HEK293 (cell line): ENCODE results near the gene EIF3L.

Experiments used
- CTCF ChIA-PET: fragments of 350-600 bp; formaldehyde crosslinking; extraction: SDS; loops from one replicate; lab custom pipeline; 2021; ENCODE audit warnings: antibody characterized with exemption; lab: Yijun Ruan, JAX
- POLR2A ChIA-PET: fragments of 300-600 bp; formaldehyde crosslinking; extraction: SDS; loops from one replicate; lab custom pipeline; 2020; ENCODE audit warnings: antibody characterized with exemption, inconsistent platforms; lab: Yijun Ruan, JAX
- H3K27ac ChIP-seq: fragments of 200-500 bp; sonication (Bioruptor generic); 2 replicates; pipeline ENCODE4 v1.5.1; 2014; ENCODE audit warnings: low read depth, low read length, control low read depth, inconsistent platforms; ENCODE audit errors: extremely low read depth
- H3K36me3 ChIP-seq, 2 experiments: fragments of 200-500 bp in 1 of 2; sonication (Bioruptor generic) in 1 of 2; 1 replicate in 1 of 2; 2 replicates in 1 of 2; pipeline ENCODE4 v1.5.1; 2014 to 2017; ENCODE audit warnings: inconsistent platforms in 2 of 2, low read length in 2 of 2; ENCODE audit not compliant: control insufficient read depth in 2 of 2, insufficient read depth in 1 of 2
- H3K4me1 ChIP-seq: fragments of 200-500 bp; sonication (Bioruptor generic); 2 replicates; pipeline ENCODE4 v1.5.1; 2014; ENCODE audit warnings: mild to moderate bottlenecking, low read length, inconsistent platforms; ENCODE audit not compliant: control insufficient read depth, insufficient read depth
- H3K4me3 ChIP-seq: 2 replicates; pipeline ENCODE4 v1.5.1; 2011; ENCODE audit warnings: low read depth, mild to moderate bottlenecking, control low read depth, low read length, moderate library complexity
- H3K9me3 ChIP-seq: fragments of 200-500 bp; sonication (Bioruptor generic); 2 replicates; pipeline ENCODE4 v1.5.1; 2014; ENCODE audit warnings: low read depth, low read length, inconsistent platforms; ENCODE audit not compliant: control insufficient read depth, insufficient read depth
- GLI2 ChIP-seq: fragments of 450-650 bp; formaldehyde crosslinking; IDR thresholded peaks from 2 replicates; pipeline ENCODE4; 2017; ENCODE audit warnings: missing biosample characterization, missing genetic modification characterization, low read depth, borderline replicate concordance
- GLIS2 ChIP-seq: fragments of 450-650 bp; formaldehyde crosslinking; IDR thresholded peaks from 2 replicates; pipeline ENCODE4 v1.5.1; 2016; ENCODE audit warnings: missing biosample characterization, missing genetic modification characterization
- KLF7 ChIP-seq: fragments of 450-650 bp; formaldehyde crosslinking; IDR thresholded peaks from 2 replicates; pipeline ENCODE4 v1.5.1; 2016; ENCODE audit warnings: missing biosample characterization, missing genetic modification characterization, borderline replicate concordance
- RBAK ChIP-seq: fragments of 450-650 bp; formaldehyde crosslinking; IDR thresholded peaks from 2 replicates; pipeline ENCODE4 v1.5.1; 2016; ENCODE audit warnings: missing biosample characterization, missing genetic modification characterization
- ZNF174 ChIP-seq: fragments of 450-650 bp; formaldehyde crosslinking; IDR thresholded peaks from 2 replicates; pipeline ENCODE4 v1.5.0; 2017; ENCODE audit warnings: missing biosample characterization, mild to moderate bottlenecking, missing genetic modification characterization
- ZNF571 ChIP-seq: fragments of 450-650 bp; formaldehyde crosslinking; IDR thresholded peaks from 2 replicates; pipeline ENCODE4 v1.5.0; 2017; ENCODE audit warnings: missing biosample characterization, missing genetic modification characterization
- ZNF580 ChIP-seq: fragments of 450-650 bp; formaldehyde crosslinking; IDR thresholded peaks from 2 replicates; pipeline ENCODE4 v1.5.1; 2016; ENCODE audit warnings: missing biosample characterization, missing genetic modification characterization
- ZNF610 ChIP-seq: fragments of 450-650 bp; formaldehyde crosslinking; IDR thresholded peaks from 2 replicates; pipeline ENCODE4 v1.5.1; 2016; ENCODE audit warnings: missing biosample characterization, missing genetic modification characterization, borderline replicate concordance
- ZNF621 ChIP-seq: fragments of 450-650 bp; formaldehyde crosslinking; IDR thresholded peaks from 2 replicates; pipeline ENCODE4 v1.5.1; 2017; ENCODE audit warnings: missing biosample characterization, missing genetic modification characterization
- ZNF660 ChIP-seq: fragments of 450-650 bp; IDR thresholded peaks from 2 replicates; pipeline ENCODE4 v1.5.1; 2018; ENCODE audit warnings: missing biosample characterization, mild to moderate bottlenecking, missing genetic modification characterization
- ZNF701 ChIP-seq: fragments of 450-650 bp; formaldehyde crosslinking; IDR thresholded peaks from 2 replicates; pipeline ENCODE4 v1.5.1; 2016; ENCODE audit warnings: missing biosample characterization, missing genetic modification characterization
- ZNF777 ChIP-seq: fragments of 450-650 bp; formaldehyde crosslinking; IDR thresholded peaks from 2 replicates; pipeline ENCODE4 v1.5.1; 2017; ENCODE audit warnings: missing biosample characterization, missing genetic modification characterization, borderline replicate concordance
- TF ChIP-seq, protein P1 (sequence below): fragments of 450-650 bp; formaldehyde crosslinking; IDR thresholded peaks from 2 replicates; pipeline ENCODE4 v1.5.1; 2016; ENCODE audit warnings: missing biosample characterization, missing genetic modification characterization
- TF ChIP-seq, protein P2 (sequence below): fragments of 450-650 bp; formaldehyde crosslinking; conservative IDR thresholded peaks from 2 replicates; pipeline ENCODE4 v1.5.1; 2016; ENCODE audit warnings: low read depth, missing biosample characterization, missing genetic modification characterization

Gene EIF3L

GRCh38 chr22:37812869-37813678 is 36.1 kb upstream of the EIF3L start:
- H3K27ac ChIP-seq, result no peak overlapping the region
- ChIA-PET CTCF (interaction anchor here (0.7 kb wide), 1 partner anchor 48 kb away, joined by 3 read pairs; no protein-coding TSS in a partner anchor), POLR2A (no interaction called here)
- H3K4me1 ChIP-seq, result peaks cover 3% of the 10 kb centered on the region; the same call in 1 of the 2 replicates
- H3K9me3 ChIP-seq, result no peaks in the 10 kb centered on the region
- H3K36me3 ChIP-seq, result peaks cover 0 to 23% of the 10 kb centered on the region in 2 experiments; a peak in 2 of 3 replicates
- H3K4me3 ChIP-seq, result no peak overlapping the region
- TF ChIP-seq, protein P1, sequence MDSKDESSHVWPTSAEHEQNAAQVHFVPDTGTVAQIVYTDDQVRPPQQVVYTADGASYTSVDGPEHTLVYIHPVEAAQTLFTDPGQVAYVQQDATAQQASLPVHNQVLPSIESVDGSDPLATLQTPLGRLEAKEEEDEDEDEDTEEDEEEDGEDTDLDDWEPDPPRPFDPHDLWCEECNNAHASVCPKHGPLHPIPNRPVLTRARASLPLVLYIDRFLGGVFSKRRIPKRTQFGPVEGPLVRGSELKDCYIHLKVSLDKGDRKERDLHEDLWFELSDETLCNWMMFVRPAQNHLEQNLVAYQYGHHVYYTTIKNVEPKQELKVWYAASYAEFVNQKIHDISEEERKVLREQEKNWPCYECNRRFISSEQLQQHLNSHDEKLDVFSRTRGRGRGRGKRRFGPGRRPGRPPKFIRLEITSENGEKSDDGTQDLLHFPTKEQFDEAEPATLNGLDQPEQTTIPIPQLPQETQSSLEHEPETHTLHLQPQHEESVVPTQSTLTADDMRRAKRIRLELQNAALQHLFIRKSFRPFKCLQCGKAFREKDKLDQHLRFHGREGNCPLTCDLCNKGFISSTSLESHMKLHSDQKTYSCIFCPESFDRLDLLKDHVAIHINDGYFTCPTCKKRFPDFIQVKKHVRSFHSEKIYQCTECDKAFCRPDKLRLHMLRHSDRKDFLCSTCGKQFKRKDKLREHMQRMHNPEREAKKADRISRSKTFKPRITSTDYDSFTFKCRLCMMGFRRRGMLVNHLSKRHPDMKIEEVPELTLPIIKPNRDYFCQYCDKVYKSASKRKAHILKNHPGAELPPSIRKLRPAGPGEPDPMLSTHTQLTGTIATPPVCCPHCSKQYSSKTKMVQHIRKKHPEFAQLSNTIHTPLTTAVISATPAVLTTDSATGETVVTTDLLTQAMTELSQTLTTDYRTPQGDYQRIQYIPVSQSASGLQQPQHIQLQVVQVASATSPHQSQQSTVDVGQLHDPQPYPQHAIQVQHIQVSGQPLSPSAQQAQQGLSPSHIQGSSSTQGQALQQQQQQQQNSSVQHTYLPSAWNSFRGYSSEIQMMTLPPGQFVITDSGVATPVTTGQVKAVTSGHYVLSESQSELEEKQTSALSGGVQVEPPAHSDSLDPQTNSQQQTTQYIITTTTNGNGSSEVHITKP, result no peak
- TF ChIP-seq RBAK (tag by site-specific recombination) (no peak), ZNF610 (no peak), ZNF660 (tag by site-specific recombination) (no peak), ZNF580 (tag by site-specific recombination) (no peak), ZNF174 (tag by site-specific recombination) (no peak), ZNF701 (no peak), KLF7 (tag by site-specific recombination) (no peak), ZNF777 (no peak), ZNF571 (tag by site-specific recombination) (no peak), ZNF621 (tag by site-specific recombination) (no peak)
- TF ChIP-seq, protein P2, sequence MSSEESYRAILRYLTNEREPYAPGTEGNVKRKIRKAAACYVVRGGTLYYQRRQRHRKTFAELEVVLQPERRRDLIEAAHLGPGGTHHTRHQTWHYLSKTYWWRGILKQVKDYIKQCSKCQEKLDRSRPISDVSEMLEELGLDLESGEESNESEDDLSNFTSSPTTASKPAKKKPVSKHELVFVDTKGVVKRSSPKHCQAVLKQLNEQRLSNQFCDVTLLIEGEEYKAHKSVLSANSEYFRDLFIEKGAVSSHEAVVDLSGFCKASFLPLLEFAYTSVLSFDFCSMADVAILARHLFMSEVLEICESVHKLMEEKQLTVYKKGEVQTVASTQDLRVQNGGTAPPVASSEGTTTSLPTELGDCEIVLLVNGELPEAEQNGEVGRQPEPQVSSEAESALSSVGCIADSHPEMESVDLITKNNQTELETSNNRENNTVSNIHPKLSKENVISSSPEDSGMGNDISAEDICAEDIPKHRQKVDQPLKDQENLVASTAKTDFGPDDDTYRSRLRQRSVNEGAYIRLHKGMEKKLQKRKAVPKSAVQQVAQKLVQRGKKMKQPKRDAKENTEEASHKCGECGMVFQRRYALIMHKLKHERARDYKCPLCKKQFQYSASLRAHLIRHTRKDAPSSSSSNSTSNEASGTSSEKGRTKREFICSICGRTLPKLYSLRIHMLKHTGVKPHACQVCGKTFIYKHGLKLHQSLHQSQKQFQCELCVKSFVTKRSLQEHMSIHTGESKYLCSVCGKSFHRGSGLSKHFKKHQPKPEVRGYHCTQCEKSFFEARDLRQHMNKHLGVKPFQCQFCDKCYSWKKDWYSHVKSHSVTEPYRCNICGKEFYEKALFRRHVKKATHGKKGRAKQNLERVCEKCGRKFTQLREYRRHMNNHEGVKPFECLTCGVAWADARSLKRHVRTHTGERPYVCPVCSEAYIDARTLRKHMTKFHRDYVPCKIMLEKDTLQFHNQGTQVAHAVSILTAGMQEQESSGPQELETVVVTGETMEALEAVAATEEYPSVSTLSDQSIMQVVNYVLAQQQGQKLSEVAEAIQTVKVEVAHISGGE (tag by site-specific recombination), result no peak

DNA sequence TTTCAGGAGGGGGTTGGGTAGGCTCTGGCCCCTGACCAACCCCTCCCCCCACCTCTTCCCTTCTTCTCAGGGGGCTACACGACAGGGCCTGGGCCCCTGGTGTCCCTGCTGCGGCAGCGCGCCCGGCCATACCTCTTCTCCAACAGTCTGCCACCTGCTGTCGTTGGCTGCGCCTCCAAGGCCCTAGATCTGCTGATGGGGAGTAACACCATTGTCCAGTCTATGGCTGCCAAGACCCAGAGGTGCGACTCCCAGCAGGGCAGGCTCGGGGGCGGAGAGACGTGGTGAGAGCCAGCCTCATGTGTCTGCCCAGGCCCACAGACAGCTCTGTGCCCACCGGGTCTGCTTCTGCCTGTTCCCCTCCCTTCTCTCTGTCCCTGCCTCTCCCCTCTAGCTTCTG is 33.6 kb upstream of the EIF3L start:
- POLR2A ChIA-PET, result interaction anchor here (0.6 to 2.2 kb wide), 3 partner anchors 8 to 52 kb away, joined by 3 to 9 read pairs (median 5); partner anchors contain the start of genes ANKRD54 and GCAT
- H3K27ac ChIP-seq, result no peak overlapping the region

More for the DNA sequence above, 33.6 kb upstream of the EIF3L start:
- H3K9me3 ChIP-seq, result no peaks in the 10 kb centered on the region
- H3K4me3 ChIP-seq, result no peak overlapping the region
- 0 out of 2 replicates have a peak, but pooled peaks have one; percentile 18 for TF ChIP-seq GLIS2 (tag by site-specific recombination)
- TF ChIP-seq GLI2 (tag by site-specific recombination), result no peak
- peaks cover 0 to 18% of the 10 kb centered on the region in 2 experiments; a peak in 2 of 3 replicates for H3K36me3 ChIP-seq
- H3K4me1 ChIP-seq, result peaks cover 3% of the 10 kb centered on the region; the same call in 1 of the 2 replicates
- CTCF ChIA-PET, result interaction anchor here (0.6 to 8.1 kb wide), 8 partner anchors 7 to 1017 kb away, joined by 3 to 208 read pairs (median 6); partner anchors contain the start of gene GCAT
